GM12892 (cell line): ENCODE results near the gene ZNF280A.

Source experiments
- POLR2A ChIP-seq: IDR thresholded peaks from 2 replicates; pipeline ENCODE4 v1.6.1; 2011; ENCODE audit warnings: low read depth, low read length, control low read depth
- POLR2AphosphoS5 ChIP-seq: IDR thresholded peaks from 2 replicates; pipeline ENCODE4 v1.6.1; 2011; ENCODE audit warnings: low read depth, low read length, control low read depth
- TAF1 ChIP-seq: IDR thresholded peaks from 2 replicates; pipeline ENCODE4 v1.6.1; 2011; ENCODE audit warnings: low read depth, mild to moderate bottlenecking, control low read depth, low read length, borderline replicate concordance

GRCh38 chr22:22536916-22537315 is 16.8 kb upstream of the ZNF280A start:
- TF ChIP-seq POLR2A, result no peak
- TF ChIP-seq TAF1, result no peak
- no peak for TF ChIP-seq POLR2AphosphoS5
